IMR-90 (cell line): ENCODE data around the gene PHLDA2. TPM values are rescaled to one million over a fixed set of nuclear protein-coding genes. Genes with fewer than 3 reads are reported as not detected.

Experiments used
- ATAC-seq: fragments of 200-7000 bp; cut with Tn5 transposase; 2 replicates; pipeline ENCODE4 v1.9.1; 2020; ENCODE audit warnings: low read depth, mild to moderate bottlenecking, moderate library complexity
- BruUV-seq: library from RNA; stranded (reverse); fragments of 400-500 nt; replicated peaks from 2 replicates; lab custom pipeline; 2021; lab: Mats Ljungman, UMichigan
- CTCF ChIA-PET: fragments of 300-600 bp; formaldehyde crosslinking; extraction: SDS; loops from one replicate; lab custom pipeline; 2021; ENCODE audit warnings: antibody characterized with exemption; lab: Yijun Ruan, JAX
- POLR2A ChIA-PET: fragments of 300-600 bp; sonication (Branson Sonifier 250); formaldehyde crosslinking; loops from one replicate; lab custom pipeline; 2022; ENCODE audit warnings: antibody characterized with exemption; ENCODE audit not compliant: unreplicated experiment; lab: Charles Lee
- DNase-seq: peaks from one replicate; pipeline ENCODE4 v3.0.0; 2013
- H2AFZ ChIP-seq: replicated peaks from 2 replicates; pipeline ENCODE3; 2013; ENCODE audit warnings: low read length, mild to moderate bottlenecking; ENCODE audit not compliant: poor library complexity
- H2AK5ac ChIP-seq: 2 replicates; pipeline ENCODE4 v1.6.1; 2013; ENCODE audit warnings: low read depth, low read length, inconsistent platforms
- H2AK9ac ChIP-seq: replicated peaks from 2 replicates; pipeline ENCODE3; 2013; ENCODE audit warnings: mild to moderate bottlenecking, low read depth, low read length, moderate library complexity; ENCODE audit not compliant: poor library complexity
- H2BK120ac ChIP-seq: 2 replicates; pipeline ENCODE4 v1.6.1; 2013; ENCODE audit warnings: low read depth, low read length, inconsistent platforms
- H2BK15ac ChIP-seq: 3 replicates; pipeline ENCODE4 v1.6.1; 2013; ENCODE audit warnings: low read depth, low read length, inconsistent platforms
- H2BK20ac ChIP-seq: 2 replicates; pipeline ENCODE4 v1.6.1; 2013; ENCODE audit warnings: low read depth, mild to moderate bottlenecking, inconsistent platforms, low read length, moderate library complexity
- H2BK5ac ChIP-seq: 2 replicates; pipeline ENCODE4 v1.6.1; 2013; ENCODE audit warnings: mild to moderate bottlenecking, low read depth, low read length, inconsistent platforms; ENCODE audit not compliant: poor library complexity, severe bottlenecking
- H3K14ac ChIP-seq: replicated peaks from 2 replicates; pipeline ENCODE4 v1.6.1; 2013; ENCODE audit warnings: low read depth, low read length, inconsistent platforms
- H3K18ac ChIP-seq: 2 replicates; pipeline ENCODE4 v1.6.1; 2013; ENCODE audit warnings: low read depth, low read length, control low read depth
- H3K23ac ChIP-seq: 2 replicates; pipeline ENCODE4 v1.6.1; 2013; ENCODE audit warnings: low read depth, low read length, inconsistent platforms
- H3K27ac ChIP-seq: 2 replicates; pipeline ENCODE4 v1.5.1; 2013; ENCODE audit warnings: mild to moderate bottlenecking, control low read depth, low read length; ENCODE audit not compliant: insufficient read depth
- H3K27me3 ChIP-seq: 2 replicates; pipeline ENCODE4 v1.6.1; 2013; ENCODE audit warnings: low read length; ENCODE audit not compliant: control insufficient read depth, insufficient read depth
- H3K36me3 ChIP-seq: 2 replicates; pipeline ENCODE4 v1.6.1; 2013; ENCODE audit warnings: low read length, mixed read lengths; ENCODE audit not compliant: control insufficient read depth, insufficient read depth
- H3K4ac ChIP-seq: 2 replicates; pipeline ENCODE4 v1.6.1; 2013; ENCODE audit warnings: low read depth, low read length, inconsistent platforms
- H3K4me1 ChIP-seq: 2 replicates; pipeline ENCODE4 v1.6.1; 2013; ENCODE audit warnings: low read length, mixed read lengths; ENCODE audit not compliant: control insufficient read depth, insufficient read depth
- H3K4me2 ChIP-seq: 2 replicates; pipeline ENCODE4 v1.6.1; 2013; ENCODE audit warnings: low read depth, mild to moderate bottlenecking, control low read depth, low read length, moderate library complexity
- H3K4me3 ChIP-seq: 2 replicates; pipeline ENCODE4 v1.5.1; 2013; ENCODE audit warnings: low read depth, mild to moderate bottlenecking, control low read depth, low read length, moderate library complexity; ENCODE audit not compliant: insufficient read depth
- H3K56ac ChIP-seq: 2 replicates; pipeline ENCODE4 v1.6.1; 2013; ENCODE audit warnings: low read length, inconsistent platforms; ENCODE audit not compliant: insufficient read depth; ENCODE audit errors: extremely low read depth
- H3K79me1 ChIP-seq, 2 experiments: 2 replicates each; pipeline ENCODE4 v1.6.1; 2013; ENCODE audit warnings: low read length in 2 of 2, inconsistent platforms in 1 of 2, low read depth in 1 of 2
- H3K9ac ChIP-seq: 2 replicates; pipeline ENCODE4 v1.6.1; 2013; ENCODE audit warnings: low read depth, low read length, control low read depth
- H3K9me1 ChIP-seq: 2 replicates; pipeline ENCODE4 v1.6.1; 2013; ENCODE audit warnings: low read length, inconsistent platforms; ENCODE audit not compliant: insufficient read depth
- H3K9me3 ChIP-seq: 2 replicates; pipeline ENCODE4 v1.6.1; 2013; ENCODE audit warnings: low read length; ENCODE audit not compliant: control insufficient read depth, insufficient read depth
- H4K20me1 ChIP-seq: 2 replicates; pipeline ENCODE4 v1.6.1; 2013; ENCODE audit warnings: low read length, inconsistent platforms; ENCODE audit not compliant: insufficient read depth
- H4K5ac ChIP-seq: 2 replicates; pipeline ENCODE4 v1.6.1; 2013; ENCODE audit warnings: mild to moderate bottlenecking, low read depth, low read length, control low read depth
- H4K8ac ChIP-seq, 2 experiments: 2 replicates each; pipeline ENCODE4 v1.6.1; 2013; ENCODE audit warnings: low read depth in 2 of 2, low read length in 2 of 2, control low read depth in 1 of 2, inconsistent platforms in 1 of 2
- H4K91ac ChIP-seq: 2 replicates; pipeline ENCODE4 v1.6.1; 2013; ENCODE audit warnings: low read depth, low read length, inconsistent platforms; ENCODE audit not compliant: insufficient read depth
- CEBPB ChIP-seq: IDR thresholded peaks from 2 replicates; pipeline ENCODE4 v1.6.1; 2012; ENCODE audit warnings: low read depth, low read length, improper control_type of control experiment
- CHD1 ChIP-seq: IDR thresholded peaks from 2 replicates; pipeline ENCODE4 v1.6.1; 2012; ENCODE audit warnings: low read depth, low read length, improper control_type of control experiment
- CTCF ChIP-seq: conservative IDR thresholded peaks from 2 replicates; pipeline ENCODE4 v1.5.1; 2012; ENCODE audit warnings: mild to moderate bottlenecking, low read depth, low read length, improper control_type of control experiment
- ELK1 ChIP-seq: fragments of 150-350 bp; IDR thresholded peaks from 2 replicates; pipeline ENCODE4 v1.6.1; 2016; ENCODE audit warnings: low read depth, mild to moderate bottlenecking, low read length, moderate library complexity, borderline replicate concordance
- MAZ ChIP-seq: IDR thresholded peaks from 2 replicates; pipeline ENCODE4 v1.6.1; 2012; ENCODE audit warnings: low read depth, mild to moderate bottlenecking, low read length, improper control_type of control experiment, moderate library complexity, borderline replicate concordance
- NFE2L2 ChIP-seq: fragments of 150-350 bp; IDR thresholded peaks from 2 replicates; pipeline ENCODE4 v1.6.1; 2016; ENCODE audit warnings: low read depth, mild to moderate bottlenecking, low read length
- POLR2A ChIP-seq: IDR thresholded peaks from 2 replicates; pipeline ENCODE4 v1.6.1; 2012; ENCODE audit warnings: mild to moderate bottlenecking, low read depth, low read length
- RCOR1 ChIP-seq: IDR thresholded peaks from 2 replicates; pipeline ENCODE4 v1.6.1; 2012; ENCODE audit warnings: mild to moderate bottlenecking, low read length, improper control_type of control experiment; ENCODE audit not compliant: insufficient replicate concordance
- USF2 ChIP-seq: fragments of 150-350 bp; IDR thresholded peaks from 2 replicates; pipeline ENCODE4 v1.6.1; 2017; ENCODE audit warnings: mild to moderate bottlenecking, antibody characterized with exemption, low read length, low read depth
- WGBS, 2 experiments: methylation state at CpG; one replicate each; pipeline versions ENCODE4 v1.1.5 to v1.1.7; 2013; ENCODE audit warnings: missing lambda C conversion rate in 2 of 2; ENCODE audit not compliant: insufficient read length in 1 of 2; ENCODE audit errors: extremely low coverage in 2 of 2; 5-methylcytosine and 5-hydroxymethylcytosine counted together
- dilution Hi-C: fragments of 300-500 bp; cut with HindIII; formaldehyde crosslinking; loops from one replicate; pipeline ENCODE4 v1.14.3; 2018; ENCODE audit warnings: low sequenced_read_pairs; ENCODE audit not compliant: unreplicated experiment
- in situ Hi-C: fragments of 300-500 bp; cut with MboI; formaldehyde crosslinking; loops from 3 replicates; pipeline ENCODE4 v1.14.3; 2019; ENCODE audit warnings: low sequenced_read_pairs, inconsistent platforms, mixed read lengths
- intact Hi-C: fragments of 100-400 bp; cut with micrococcal nuclease; formaldehyde crosslinking; loops from 2 replicates; pipeline ENCODE4 v1.10.0; 2022
- polyA plus RNA-seq, 3 experiments: library from polyadenylated mRNA; depleted of rRNA; stranded (reverse); fragments of >200 nt; gene quantifications; 2 replicates each; pipeline ENCODE4 v1.2.3, GENCODE V29; 2012; ENCODE audit warnings: low replicate concordance in 1 of 3
- total RNA-seq: library from RNA; depleted of rRNA; stranded (reverse); fragments of >200 nt; gene quantifications from 2 replicates; pipeline ENCODE4 v1.2.3, GENCODE V29; 2012

The PHLDA2 gene
- total and polyA plus RNA-seq, 2 of the 4 experiments (the other 2 are of a cell fraction): 3.8 to 89.0 TPM

GRCh38 chr11:2919837-2920236 is 9.4 kb downstream of the PHLDA2 start:
- Histone ChIP-seq H3K9me1 (0 out of 2 replicates have a peak, but pooled peaks cover 2% of the 10 kb centered on the region), H3K4me1 (no peaks in the 10 kb centered on the region), H3K14ac (no peak overlapping the region), H3K27me3 (no peaks in the 10 kb centered on the region), H2AK5ac (no peak overlapping the region), H3K4me3 (no peak overlapping the region), H3K23ac (no peak overlapping the region), H3K4ac (no peak overlapping the region), H4K20me1 (peaks cover 4% of the 10 kb centered on the region; the same call in 1 of the 2 replicates), H2BK120ac (no peak overlapping the region), H3K9ac (no peak overlapping the region), H3K36me3 (no peaks in the 10 kb centered on the region), H4K5ac (no peak overlapping the region), H3K56ac (no peak overlapping the region), H3K4me2 (no peak overlapping the region), H3K18ac (no peak overlapping the region), H3K27ac (no peak overlapping the region), H2AK9ac (no peak overlapping the region), H4K8ac (no peak overlapping the region), H2BK15ac (no peak overlapping the region), H2AFZ (no peak overlapping the region), H3K79me1 (0 out of 4 replicates have a peak, but pooled peaks cover 0 to 4% of the 10 kb centered on the region in 2 experiments), H3K9me3 (no peaks in the 10 kb centered on the region), H2BK5ac (no peak overlapping the region), H4K91ac (no peak overlapping the region), H2BK20ac (no peak overlapping the region)
- dilution Hi-C loops: no loop called here
- no TSS peak for BruUV-seq
- in situ Hi-C loops: no loop called here
- POLR2A ChIA-PET: no interaction called here
- TF ChIP-seq NFE2L2 (no peak), CHD1 (no peak), RCOR1 (no peak), ELK1 (no peak), CTCF (no peak), MAZ (no peak), POLR2A (no peak), CEBPB (no peak), USF2 (no peak)
- ATAC-seq (no peak), DNase-seq (no peak)
- intact Hi-C loops: no loop called here
- CTCF ChIA-PET: no interaction called here
- WGBS, 2 experiments: no CpG with 5 or more reads among the region's 13 CpGs
